HG02588 (cell line): ENCODE measurements around the gene RLN3.
"Not testable (repeated sequence)": the region's sequence is repeated elsewhere in the genome, so short reads cannot be mapped to it uniquely, and the experiment has no call there.

Source experiments
- ATAC-seq: cut with Tn5 transposase; IDR thresholded peaks from one replicate; pipeline ENCODE4 v1.9.1; 2021; ENCODE audit warnings: mild to moderate bottlenecking, moderate library complexity; ENCODE audit not compliant: unreplicated experiment

RLN3 gene

GRCh38 chr19:14019100-14019499 is 8.8 kb upstream of the RLN3 start:
- ATAC-seq, result no peak

DNA sequence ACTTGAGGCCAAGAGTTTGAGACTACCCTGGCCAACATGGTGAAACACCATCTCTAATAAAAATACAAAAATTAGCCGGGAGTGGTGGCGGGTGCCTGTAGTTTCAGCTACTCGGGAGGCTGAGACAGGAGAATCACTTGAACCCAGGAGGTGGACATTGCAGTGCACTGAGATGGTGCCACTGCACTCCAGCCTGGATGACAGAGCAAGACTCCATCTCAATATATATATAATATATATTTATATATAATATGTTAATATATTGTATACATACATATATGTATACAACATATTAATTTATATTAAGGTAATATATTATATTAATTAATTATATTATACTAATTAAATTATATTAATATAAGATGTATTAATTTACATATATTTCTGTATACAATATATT is 8.2 kb upstream of the RLN3 start:
- ATAC-seq, result not testable (repeated sequence)

- ATAC-seq, result no peak
These were observed 6.5 kb upstream of the RLN3 start for GRCh38 chr19:14021474-14021873.

GRCh38 chr19:14022469-14022868 is 5.5 kb upstream of the RLN3 start:
- no peak for ATAC-seq

DNA sequence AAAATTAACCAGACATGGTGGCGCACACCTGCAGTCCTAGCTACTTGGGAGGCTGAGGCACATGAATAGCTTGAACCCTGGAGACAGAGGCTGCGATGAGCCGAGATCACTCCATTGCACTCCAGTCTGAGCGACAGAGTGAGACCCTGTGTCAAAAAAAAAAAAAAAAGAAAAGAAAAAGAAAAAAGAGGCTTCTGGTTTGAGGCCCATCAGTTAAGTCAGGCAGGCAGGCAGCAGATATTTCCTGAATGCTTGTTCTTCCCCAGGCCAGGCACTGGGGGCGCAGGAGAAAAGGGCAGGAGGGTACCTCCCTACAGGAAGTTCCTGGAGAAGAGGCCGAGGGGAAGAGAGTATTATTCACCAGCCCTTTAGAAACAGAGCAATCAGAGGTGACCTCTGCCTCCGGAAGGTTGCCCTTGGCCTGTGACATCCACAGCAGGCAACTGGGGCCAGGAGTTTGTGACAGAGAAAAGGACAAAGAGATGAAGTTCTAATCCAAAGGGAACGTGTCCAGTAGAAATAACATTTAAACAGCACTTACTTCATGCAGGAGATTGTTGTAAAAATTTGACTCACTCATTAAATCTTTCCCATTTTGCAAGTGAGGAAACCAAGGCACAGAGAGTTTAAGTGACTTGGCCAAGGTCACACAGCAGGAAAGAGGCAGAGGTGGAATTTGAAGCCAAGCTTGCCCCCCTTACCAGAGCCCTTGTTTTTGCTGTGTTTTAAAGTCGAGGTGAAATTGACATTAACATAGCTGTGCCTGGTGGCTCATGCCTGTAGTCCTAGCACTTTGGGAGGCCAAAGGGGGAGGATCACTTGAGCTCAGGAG is 4.3 kb upstream of the RLN3 start:
- no peak for ATAC-seq

DNA sequence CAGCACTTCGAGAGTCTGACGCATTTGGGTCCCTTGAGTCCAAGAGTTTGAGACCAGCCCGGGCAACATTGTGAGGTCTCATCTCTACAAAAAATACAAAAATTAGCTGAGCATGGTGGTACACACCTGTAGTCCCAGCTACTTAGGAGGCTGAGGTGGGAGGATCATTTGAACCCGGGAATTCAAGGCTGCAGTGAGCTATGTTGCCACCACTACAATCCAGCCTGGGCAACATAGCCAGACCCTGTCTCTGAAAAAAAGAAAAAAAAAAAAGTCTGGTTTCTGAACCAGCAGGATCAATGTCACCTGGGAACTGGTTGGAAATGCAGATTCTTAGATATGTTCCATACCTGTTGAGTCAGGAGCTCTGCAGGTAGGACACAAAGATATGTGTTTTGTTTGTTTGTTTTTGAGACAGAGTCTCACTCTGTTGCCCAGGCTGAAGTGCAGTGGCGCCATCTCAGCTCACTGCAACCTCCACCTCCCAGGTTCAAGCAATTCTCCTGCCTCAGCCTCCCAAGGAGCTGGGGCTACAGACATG is 1.2 kb upstream of the RLN3 start:
- not testable (repeated sequence) for ATAC-seq

DNA sequence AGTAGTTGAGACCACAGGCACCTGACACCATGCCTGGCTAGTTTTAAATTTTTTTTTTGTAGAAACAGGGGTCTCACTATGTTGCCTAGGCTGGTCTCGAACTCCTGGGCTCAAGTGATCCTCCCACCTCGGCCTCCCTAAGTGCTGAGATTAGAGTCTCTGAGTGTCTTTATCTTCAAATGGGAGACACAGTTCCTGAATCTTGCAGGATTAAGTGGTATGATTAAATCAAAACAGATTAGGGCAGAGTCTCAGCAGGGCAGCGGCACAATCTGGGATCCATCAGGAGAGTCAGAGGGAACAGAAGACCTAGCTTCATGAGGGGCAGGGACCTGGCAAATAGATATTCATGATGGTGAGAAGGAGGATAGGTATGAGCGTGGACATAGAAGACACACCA is 953 bp downstream of the RLN3 start:
- no peak for ATAC-seq

- no peak for ATAC-seq
These were observed 3.2 kb downstream of the RLN3 start for GRCh38 chr19:14030997-14031718.

- ATAC-seq, result peak; percentile 51
These were observed 4.0 kb downstream of the RLN3 start, which contains the start of gene IL27RA for GRCh38 chr19:14031719-14032480. Gene IL27RA, plus strand, starts transcription at chr19:14031762. Its CDS starts 111 bp downstream, at chr19:14031873.

GRCh38 chr19:14033946-14034345 is 6.0 kb downstream of the RLN3 start:
- ATAC-seq, result no peak

GRCh38 chr19:14035159-14035558 is 7.2 kb downstream of the RLN3 start:
- ATAC-seq, result not testable (repeated sequence)

- no peak for ATAC-seq
These were observed 7.8 kb downstream of the RLN3 start for GRCh38 chr19:14035706-14036105.

- ATAC-seq, result no peak
These were observed 11.2 kb downstream of the RLN3 start for GRCh38 chr19:14039181-14039580.

DNA sequence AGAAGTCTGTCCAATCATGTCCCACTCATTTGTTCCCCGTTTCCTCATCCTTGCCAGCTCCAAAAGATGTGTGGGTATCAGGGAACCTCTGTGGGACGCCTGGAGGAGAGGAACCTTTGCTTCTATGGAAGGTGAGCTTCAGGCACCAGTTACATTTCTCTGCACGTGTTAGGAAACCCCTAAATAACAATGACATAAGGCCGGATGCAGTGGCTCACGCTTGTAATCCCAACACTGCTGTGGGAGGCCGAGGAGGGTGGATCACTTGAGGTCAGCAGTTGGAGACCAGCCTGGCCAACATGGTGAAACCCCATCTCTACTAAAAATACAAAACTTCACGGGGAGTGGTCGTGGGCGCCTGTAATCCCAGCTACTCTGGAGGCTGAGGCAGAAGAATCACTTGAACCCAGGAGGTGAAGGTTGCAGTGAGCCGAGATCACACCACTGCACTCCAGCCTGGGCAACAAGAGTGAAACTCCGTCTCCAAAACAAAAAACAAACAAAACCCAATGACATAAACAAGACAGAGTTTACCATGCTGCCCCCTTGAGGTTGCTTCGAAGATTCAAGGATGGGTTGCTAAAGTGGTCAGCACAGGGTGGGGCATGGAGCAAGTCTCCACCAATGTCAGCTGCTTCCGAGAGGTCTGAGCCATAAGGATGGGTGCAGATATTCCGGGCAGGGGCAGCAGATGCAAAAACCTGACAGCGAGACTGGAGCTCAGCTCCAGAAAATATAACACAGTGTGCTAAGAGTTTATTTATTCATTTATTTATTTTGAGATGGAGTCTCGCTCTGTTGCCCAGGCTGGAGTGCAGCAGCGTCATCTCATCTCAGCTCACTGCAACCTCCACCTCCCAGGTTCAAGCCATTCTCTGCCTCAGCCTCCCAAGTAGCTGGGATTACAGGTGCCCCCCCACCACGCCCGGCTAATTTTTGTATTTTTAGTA is 15.0 kb downstream of the RLN3 start:
- not testable (repeated sequence) for ATAC-seq

GRCh38 chr19:14047866-14048265 is 19.9 kb downstream of the RLN3 start:
- not testable (repeated sequence) for ATAC-seq

DNA sequence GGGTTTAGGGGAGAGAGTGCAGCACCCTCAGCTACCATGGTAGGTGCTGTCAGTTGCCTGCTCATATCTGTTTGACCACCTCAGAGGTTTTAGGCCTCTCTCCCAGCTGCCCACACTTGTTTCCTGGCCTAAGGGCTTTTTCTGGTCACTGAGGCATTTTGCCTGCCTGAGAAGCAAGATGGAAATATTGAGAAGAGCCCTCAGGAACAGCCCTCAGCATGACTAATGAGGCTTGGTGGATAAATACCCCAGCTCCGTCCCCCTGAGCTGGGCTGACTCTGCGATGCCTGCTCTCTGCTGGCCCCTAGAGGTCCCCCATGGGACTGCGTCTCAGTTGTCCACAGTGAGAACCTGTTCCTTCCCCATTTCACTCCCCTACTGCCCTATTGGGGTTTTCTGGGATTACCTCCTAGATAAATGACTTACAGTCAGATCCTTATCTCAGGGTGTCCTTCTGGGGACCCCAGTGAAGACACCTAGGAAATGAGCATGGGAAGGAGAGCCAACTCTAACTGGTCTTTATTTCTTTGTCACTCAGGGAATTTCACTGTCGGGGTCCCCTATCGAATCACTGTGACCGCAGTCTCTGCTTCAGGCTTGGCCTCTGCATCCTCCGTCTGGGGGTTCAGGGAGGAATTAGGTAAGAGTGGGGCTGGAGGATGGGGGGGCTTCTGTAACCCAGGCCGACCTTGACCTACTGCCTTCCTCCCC is 20.6 kb downstream of the RLN3 start:
- no peak for ATAC-seq

- no peak for ATAC-seq
These were observed 22.6 kb downstream of the RLN3 start for GRCh38 chr19:14050512-14050911.

DNA sequence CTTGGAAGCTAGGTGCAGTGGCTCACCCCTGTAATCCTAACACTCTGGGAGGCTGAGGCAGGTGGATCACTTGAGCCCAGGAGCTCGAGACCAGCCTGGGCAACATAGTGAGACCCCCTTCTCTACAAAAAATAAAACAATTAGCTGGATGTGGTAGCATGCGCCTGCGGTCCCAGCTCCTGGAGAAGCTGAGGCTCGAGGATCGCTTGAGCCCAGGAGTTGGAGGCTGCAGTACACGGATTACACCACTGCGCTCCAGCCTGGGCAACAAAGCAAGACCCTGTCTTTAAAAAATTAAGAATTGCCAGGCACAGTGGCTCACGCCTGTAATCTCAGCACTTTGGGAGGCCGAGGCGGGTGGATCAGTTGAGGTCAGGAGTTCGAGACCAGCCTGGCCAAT is 23.0 kb downstream of the RLN3 start:
- ATAC-seq, result not testable (repeated sequence)

GRCh38 chr19:14051980-14052379 is 24.0 kb downstream of the RLN3 start:
- ATAC-seq, result no peak
